ENCODE results near the gene CALM3.
A peak's percentile ranks its signal among the peaks of the same experiment; 100 is the strongest.

CALM3 gene

DNA sequence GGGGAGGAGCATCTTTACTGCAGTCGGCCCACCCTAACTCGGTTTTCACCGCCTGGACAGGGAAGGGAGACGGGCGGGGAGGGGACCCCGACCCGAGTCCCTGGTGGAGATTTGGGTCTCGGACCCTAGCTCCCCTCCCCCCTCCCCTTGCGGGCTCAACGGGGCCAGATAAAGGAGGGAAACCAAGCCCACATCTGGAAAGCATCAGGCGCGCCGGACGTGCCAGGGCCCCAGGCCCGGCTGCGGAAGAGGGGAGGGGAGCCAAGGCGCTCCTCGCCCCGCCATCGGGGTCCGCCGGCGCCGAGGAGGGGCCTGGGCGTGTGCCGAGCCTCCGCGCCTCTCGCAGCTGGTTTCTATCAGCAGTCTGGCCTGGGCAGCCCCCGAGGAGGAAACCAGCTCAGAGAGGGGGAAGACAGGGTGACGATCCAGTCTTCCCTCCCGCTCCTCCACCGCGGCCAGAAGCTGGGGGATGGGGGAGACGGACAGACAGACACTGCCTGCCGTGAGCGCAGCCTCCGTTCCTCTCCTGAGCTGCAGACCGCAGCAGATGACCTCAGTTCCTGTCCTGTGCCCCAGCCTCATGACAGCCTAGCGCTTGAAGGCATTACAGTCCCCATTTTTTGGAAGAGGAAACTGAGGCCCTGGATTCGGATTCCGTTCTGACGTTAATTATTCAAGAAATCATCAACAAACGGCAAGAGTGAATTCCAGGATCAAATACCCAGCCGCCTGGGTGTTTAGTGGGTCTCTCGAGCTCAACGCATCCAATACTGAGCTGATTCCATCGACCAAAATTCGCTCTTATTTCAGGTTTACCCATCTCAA lies 38.4 kb downstream of the CALM3 start:
- DNase-seq, result no peak

DNA sequence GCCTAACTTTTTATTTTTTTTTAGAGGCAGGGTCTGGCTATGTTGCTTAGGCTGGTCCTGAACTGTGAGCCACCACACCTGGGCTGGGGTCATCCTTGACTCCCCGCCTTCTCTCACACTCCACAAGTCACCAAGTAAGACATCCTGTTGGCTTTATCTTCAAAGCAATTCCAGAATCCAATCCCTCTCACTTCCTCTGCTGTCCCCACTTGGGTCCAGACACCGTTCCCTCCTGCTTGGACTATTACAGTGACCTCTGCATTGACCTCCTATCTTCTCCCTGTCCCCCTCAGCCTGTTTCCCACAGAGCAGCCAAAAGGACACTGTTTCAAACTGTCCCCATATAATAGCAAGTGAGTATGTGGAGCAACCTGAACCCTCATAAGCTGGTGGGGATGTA lies 39.5 kb downstream of the CALM3 start:
- no peak for DNase-seq

DNA sequence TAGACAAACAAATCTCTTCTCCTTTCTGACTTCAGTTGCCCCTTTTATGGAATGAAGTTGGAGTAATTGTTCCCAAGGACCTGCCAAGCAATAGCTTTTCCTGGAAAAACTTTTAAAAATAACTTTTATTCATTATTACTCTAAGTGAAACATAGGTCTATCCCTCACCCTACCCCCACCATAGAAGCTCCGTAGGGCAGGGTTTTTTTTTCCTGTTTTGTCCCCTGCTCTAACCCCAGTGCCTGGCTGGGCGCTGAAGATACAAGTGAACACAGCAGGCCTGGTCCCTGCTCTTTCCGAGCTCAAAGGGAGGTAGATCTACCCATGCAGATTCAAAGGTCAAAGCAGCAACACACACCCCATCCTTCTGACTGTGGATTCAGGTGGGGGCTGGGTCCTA lies 43.6 kb downstream of the CALM3 start:
- DNase-seq, result no peak

DNA sequence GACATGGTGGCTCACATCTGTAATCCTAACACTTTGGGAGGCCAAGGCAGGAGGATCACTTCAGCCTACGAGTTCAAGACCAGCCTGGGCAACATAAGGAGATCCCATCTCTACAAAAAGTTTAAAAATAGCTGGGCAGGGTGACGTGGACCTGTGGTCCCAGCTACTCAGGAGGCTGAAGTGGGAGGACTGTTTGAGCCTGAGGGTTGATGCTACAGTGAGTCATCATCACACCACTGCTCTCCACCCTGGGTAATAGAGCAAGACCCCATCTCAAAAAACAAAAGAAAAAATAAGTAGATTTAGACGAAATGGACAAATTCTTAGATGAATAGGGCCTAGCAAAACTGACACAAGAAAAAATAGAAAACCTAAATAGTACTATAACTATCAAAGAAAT lies 45.3 kb downstream of the CALM3 start:
- no peak for DNase-seq

DNA sequence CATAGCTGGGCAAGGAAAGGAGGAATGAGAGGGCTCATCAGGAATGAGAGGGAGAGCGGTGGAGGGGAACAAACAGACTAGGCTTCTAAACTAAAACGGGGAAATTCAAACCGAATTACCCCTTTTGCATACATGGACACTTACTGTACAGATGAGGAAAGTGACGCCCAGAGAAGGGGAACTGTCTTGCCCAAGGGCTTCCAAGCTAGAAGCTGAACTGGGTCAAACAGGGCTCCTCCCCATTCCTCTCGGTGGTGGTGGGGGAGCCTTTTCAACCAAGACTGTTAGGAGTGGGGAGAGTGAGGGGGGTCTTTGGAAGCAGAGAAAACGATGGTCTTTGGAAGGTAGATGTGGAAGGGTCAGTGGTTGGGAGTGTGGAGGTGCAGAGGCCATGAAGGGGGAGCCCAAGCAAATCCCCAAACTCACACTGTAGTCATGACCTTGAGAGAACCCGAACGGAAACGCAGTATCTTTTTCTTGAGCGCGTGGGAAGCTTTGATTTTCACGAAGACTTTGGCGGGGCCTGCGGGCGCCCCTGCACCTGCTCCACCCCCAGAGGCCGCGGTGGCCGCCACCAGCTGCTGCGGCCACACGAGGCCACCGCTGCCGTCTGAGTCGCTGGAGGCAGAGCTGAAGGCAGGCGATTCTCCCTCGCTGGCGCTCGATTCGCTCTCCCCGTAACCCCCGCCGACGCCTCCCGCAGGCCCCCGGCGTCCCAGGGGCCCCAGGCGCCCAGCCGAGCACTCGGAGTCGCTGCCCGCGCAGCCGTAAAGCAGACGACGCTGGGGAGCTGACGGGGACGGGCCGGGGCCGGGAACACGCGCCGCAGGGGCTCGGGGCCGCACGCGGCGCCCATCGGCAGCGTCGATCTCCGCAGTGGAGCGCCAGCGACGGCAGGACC lies 47.2 kb downstream of the CALM3 start:
- DNase-seq, result no peak

DNA sequence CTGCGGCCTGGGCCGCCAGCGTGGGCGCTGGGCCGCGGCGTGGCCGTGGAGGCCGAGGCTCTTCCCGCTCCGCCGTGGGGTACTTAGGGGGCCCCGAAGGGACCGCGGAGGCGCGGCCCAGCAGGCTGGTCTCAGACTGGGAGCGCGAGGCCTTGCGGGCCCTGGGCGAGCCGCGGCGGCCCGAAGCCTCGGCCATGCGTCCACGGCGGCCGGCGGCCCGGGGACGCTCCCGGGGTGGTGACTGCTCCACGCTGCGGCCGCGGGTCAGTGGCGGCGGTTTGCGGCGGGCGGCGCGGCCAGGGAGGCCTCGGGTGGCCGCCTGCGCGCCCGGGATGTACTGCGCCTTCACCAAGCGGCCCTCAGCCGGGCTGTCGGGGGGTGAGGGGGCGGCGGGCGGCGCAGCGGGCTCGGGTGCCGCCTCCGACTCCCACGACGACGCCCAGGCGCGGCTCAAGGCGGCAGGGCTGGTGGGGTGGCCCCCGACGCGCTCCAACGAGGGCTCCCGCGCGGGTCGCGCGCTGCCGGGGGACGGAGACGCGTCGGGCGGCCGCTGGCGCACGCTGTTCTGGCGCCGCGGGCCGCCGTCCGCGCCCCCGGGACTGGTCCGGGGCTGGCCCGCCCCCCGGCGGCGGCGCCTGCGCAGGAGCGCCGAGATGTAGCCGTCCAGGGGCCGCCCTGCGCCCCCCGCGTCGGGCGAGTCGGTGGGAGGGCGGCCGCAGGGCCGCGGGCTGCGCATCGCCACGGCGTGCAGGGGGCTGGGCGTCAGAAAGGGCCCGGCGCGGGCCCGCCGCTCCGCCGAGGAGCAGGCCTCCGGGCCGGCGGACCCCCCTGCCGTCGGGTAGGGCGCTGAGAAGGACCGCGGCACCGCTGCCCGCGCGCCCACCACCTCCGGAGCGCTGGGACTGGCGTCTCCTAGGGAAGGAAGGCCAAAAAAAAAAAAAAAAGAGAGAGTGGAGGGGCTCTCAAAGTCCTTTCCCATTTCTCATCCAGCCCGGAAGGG lies 48.1 kb downstream of the CALM3 start:
- no peak for DNase-seq

DNA sequence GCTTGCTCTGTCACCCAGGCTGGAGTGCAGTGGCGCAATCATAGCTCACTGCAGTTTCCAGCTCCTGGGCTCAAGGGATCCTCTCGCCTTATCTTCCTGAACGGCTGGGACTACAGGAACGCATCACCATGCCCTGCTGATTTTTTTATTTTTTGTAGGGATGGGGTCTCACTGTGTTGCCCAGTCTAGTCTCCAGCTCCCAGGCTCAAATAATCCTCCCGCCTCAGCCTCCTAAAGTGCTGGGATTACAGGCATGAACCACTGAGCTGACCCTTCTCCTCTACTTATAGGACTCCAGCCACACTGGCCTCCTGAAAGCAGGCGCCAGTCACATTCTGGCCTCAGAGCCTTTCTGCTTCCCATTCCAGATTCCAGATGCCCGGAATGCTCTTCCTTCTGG lies 49.3 kb downstream of the CALM3 start:
- no peak for DNase-seq

DNA sequence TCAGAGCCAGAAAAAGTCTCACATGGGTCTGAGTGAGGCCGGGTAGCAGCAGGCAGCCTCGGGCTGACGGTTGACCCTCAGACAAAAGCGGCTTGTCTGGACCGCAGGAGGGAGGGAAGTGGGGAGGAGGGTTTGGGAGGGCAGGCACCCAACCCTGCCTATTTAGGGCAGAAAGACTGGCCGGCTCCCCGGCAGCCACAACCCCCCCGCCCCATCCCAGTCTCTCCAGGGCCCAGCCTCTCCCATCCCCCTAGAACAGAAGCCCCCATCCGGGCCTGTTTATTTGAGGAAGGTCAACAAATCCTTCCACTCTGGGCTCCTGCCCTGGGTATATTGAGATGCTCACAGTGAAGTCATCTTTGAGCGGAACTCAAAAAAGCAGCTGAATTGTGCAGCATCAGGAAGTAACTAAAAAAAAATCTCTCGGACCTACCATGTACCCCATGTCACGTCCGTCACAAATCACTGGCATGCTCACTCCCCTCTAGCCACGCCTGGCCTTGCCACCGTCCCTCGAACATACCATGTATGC lies 53.6 kb downstream of the CALM3 start:
- no peak for DNase-seq

DNA sequence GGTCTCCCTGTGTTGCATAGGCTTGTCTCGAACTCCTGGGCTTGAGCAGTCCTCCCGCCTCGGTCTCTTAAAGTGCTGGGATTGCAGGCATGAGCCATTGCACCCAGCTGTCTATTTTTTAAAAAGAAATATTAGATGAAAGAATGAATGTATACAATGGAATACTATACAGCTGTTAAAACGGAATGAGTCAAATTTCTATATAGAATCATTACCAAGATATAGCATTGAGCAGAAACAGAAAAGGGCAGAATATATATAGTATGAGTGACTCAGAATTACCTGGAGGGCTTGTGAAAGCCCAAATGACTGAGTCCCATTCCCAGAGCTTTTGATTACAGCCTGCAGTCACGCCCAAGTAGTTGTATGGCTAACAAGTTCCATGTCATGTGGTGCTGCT lies 55.4 kb downstream of the CALM3 start:
- no peak for DNase-seq

DNA sequence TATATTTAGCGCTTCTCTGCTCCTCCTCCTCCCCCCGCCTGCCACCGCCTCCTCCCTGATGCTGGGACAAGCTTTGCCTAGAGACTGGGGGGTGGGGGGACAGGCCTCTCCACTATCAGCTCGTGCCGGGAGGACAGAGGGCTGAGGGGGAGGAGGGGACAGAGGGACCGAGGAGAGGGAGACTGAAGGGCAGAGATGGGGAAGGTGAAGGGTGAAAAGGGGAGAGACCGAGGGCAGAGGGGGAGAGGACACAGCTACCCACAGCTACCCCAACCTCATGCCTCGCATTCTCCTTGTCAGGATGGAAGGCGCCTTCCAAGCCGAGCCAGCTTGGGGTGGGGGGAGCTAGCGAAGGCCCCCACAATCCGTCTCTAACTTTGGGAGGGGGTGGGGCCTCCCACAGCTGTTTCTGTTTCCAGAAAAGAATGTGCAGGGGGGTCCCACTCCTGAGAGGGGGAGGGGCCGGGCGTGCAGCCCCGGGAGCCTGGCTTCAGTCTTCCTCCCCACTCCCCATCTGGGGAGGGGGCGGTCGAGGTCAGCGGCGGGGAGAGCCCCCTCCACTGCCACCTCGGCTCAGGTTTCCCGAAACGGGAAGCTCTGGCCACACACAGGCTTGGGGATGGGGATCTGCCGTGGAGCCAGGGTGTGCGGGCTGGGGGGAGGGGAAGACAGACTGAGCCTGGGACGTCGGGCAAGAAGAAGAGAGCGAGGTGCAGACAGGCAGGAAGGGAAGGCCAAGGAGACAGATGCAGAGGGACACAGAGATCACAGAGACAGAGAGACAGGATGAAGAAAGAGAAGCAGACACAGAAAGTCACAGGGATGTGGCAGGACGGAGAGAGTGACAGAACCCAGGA lies 58.2 kb downstream of the CALM3 start:
- peak in 1 of 2 donors; percentile 10 for DNase-seq

DNA sequence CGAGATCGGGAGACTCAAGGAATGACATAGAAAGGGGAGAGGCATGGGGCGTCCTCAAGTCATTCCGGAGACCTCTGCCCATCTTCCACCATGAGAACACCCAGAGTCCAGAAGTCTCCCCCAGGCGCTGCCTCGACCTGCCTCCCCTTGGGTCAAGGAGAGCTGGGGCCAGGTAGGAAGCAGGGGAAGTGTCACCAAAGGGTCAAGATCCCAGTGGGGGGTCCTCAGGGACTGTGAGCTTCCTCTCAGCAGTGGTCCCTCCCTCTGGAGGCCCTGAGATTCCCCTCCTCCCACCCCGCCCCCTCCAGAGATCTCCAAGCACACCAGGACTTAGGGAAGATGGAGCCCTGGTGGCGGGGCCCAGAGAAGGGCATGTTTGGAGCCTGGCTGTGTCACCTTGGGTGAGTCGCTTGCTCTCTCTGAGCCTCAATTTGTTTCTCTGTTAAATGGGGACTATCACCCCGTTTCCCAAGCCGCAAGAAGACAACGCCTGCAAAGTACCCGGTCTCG lies 58.9 kb downstream of the CALM3 start:
- DNase-seq, result no peak

All from activated CD4-positive, alpha-beta T cell treated with anti-CD3 and anti-CD28 coated beads for 4 hours (primary cell).